ENCODE data around the gene SIRPG. TPM values are rescaled to one million over a fixed set of nuclear protein-coding genes. Genes with fewer than 3 reads are reported as not detected.

Gene SIRPG
- total and polyA plus RNA-seq, 2 of the 13 experiments (the other 11 are each of a cell fraction or from before 2014, with no cell fraction given) = not detected

- TF ChIP-seq ZSCAN9 (CRISPR knock-in tag; IDR thresholded peaks at IDR 0.05; ENCODE audit: borderline replicate concordance) (no peak), HOXA9 (CRISPR knock-in tag; IDR thresholded peaks at IDR 0.05; ENCODE audit: borderline replicate concordance) (no peak)
These were observed 30.4 kb downstream of the SIRPG start (continued) for GRCh38 chr20:1627200-1627550.

- DNase-seq (ENCODE audit: low spot score) = no peak
- H3K4me3 ChIP-seq (replicated peaks in 1 of 3; ENCODE audit: insufficient read depth in 1 of 3, low read depth in 2 of 3, low read length in 3 of 3) = no peak overlapping the region
- H3K36me3 ChIP-seq (replicated peaks in 1 of 2; ENCODE audit: control insufficient read depth in 1 of 2, insufficient read depth in 2 of 2, low read length in 2 of 2) = no peaks in the 10 kb centered on the region
- BruUV-seq (replicated peaks) = no TSS peak
- no peak overlapping the region for H3K27ac ChIP-seq (ENCODE audit: extremely low read length, insufficient read depth, low read length)
- H3K4me1 ChIP-seq (ENCODE audit: insufficient read depth, low read length) = no peaks in the 10 kb centered on the region
- WGBS (ENCODE audit: low lambda C conversion rate) = 7% methylated on average over 3 of the region's 3 CpGs
- CTCF ChIA-PET (ENCODE audit: low intra/inter-chr PET ratio, low total read pairs) = no interaction called here
- no peaks in the 10 kb centered on the region for H4K20me1 ChIP-seq (ENCODE audit: insufficient read depth, low read length)
- no peak overlapping the region for H3K4me2 ChIP-seq (ENCODE audit: low read depth, low read length)
- in situ Hi-C loops (cut with HindIII; ENCODE audit: extremely low pct_ligation_motif_present, low pct_unique_long_range_greater_than_20kb) = no loop called here
- H2AFZ ChIP-seq (ENCODE audit: low read length) = no peak overlapping the region
- no peak for ATAC-seq
- no peaks in the 10 kb centered on the region for H3K79me2 ChIP-seq (ENCODE audit: insufficient read depth, low read length)
- H3K27me3 ChIP-seq (ENCODE audit: control insufficient read depth in 1 of 2, insufficient read depth in 2 of 2, low read length in 2 of 2) = peaks cover 0 to 6% of the 10 kb centered on the region in 2 experiments; a peak in 2 of 5 replicates
- H3K9ac ChIP-seq (ENCODE audit: insufficient read depth, low read depth, low read length) = no peak overlapping the region
- POLR2A ChIA-PET = no interaction called here
- H3K9me3 ChIP-seq (ENCODE audit: low read length) = no peaks in the 10 kb centered on the region
- TF ChIP-seq ZNF354B (CRISPR knock-in tag; IDR thresholded peaks at IDR 0.05) (no peak), ZFP1 (CRISPR knock-in tag; IDR thresholded peaks at IDR 0.05) (no peak), ZNF607 (CRISPR knock-in tag; IDR thresholded peaks at IDR 0.05; ENCODE audit: borderline replicate concordance) (no peak), MLXIP (CRISPR knock-in tag; IDR thresholded peaks at IDR 0.05; ENCODE audit: borderline replicate concordance) (no peak), ZFP62 (CRISPR knock-in tag; IDR thresholded peaks at IDR 0.05) (no peak), TOE1 (CRISPR knock-in tag; IDR thresholded peaks at IDR 0.05) (no peak), ZNF616 (CRISPR knock-in tag; IDR thresholded peaks at IDR 0.05; ENCODE audit: low read depth) (no peak), ATF6 (CRISPR knock-in tag; conservative IDR thresholded peaks at IDR 0.05) (no peak)
- FAIRE-seq = no peak
- intact Hi-C loops (cut with micrococcal nuclease; ENCODE audit: unreplicated experiment) = no loop called here
These were observed 30.9 kb downstream of the SIRPG start for GRCh38 chr20:1626528-1627199.
